ENCODE data around the gene CCNT1. TPM values are rescaled to one million over a fixed set of nuclear protein-coding genes. Genes with fewer than 3 reads are reported as not detected.
"Not testable (repeated sequence)": the region's sequence is repeated elsewhere in the genome, so short reads cannot be mapped to it uniquely, and the experiment has no call there.

The CCNT1 gene
- total and polyA plus RNA-seq, 4 donors, result 3.2 to 18.2 (median 10.4) TPM

- H3K27me3 ChIP-seq (ENCODE audit: control insufficient read depth in 4 of 4, insufficient read depth in 4 of 4, low read length in 3 of 4); H3K4me1 ChIP-seq (ENCODE audit: control insufficient read depth in 4 of 4, insufficient read depth in 4 of 4, low read length in 3 of 4); H3K9me3 ChIP-seq (ENCODE audit: control insufficient read depth in 4 of 4, low read length in 3 of 4); H3K27ac ChIP-seq (ENCODE audit: low read depth in 1 of 2, low read length in 2 of 2); DNase-seq (ENCODE audit: low spot score); H3K9ac ChIP-seq (ENCODE audit: low read depth in 1 of 2, low read length in 2 of 2); H3K4me3 ChIP-seq (ENCODE audit: low read depth in 1 of 3, low read length in 3 of 3): not testable (repeated sequence)
- peaks cover 0 to 12% (median 3%) of the 10 kb centered on the region in 4 donors for H3K36me3 ChIP-seq (ENCODE audit: control insufficient read depth in 4 of 4, insufficient read depth in 3 of 4, low read depth in 1 of 4, low read length in 3 of 4)
- 98% methylated on average over 8 of the region's 8 CpGs for WGBS
These were observed 71.2 kb downstream of the CCNT1 start for GRCh38 chr12:48645354-48645753.

GRCh38 chr12:48643011-48643410 is 73.5 kb downstream of the CCNT1 start:
- TF ChIP-seq HNF4A (conservative IDR thresholded peaks at IDR 0.05) (no peak), FOXA2 (IDR thresholded peaks at IDR 0.05) (no peak), GABPA (IDR thresholded peaks at IDR 0.05 in 1 of 2, conservative IDR thresholded peaks at IDR 0.05 in 1 of 2) (no peak), EGR1 (IDR thresholded peaks at IDR 0.05; ENCODE audit: low read depth in 2 of 2) (no peak), RAD21 (IDR thresholded peaks at IDR 0.05) (no peak), FOXA1 (IDR thresholded peaks at IDR 0.05) (no peak), ATF3 (IDR thresholded peaks at IDR 0.05) (no peak), JUND (IDR thresholded peaks at IDR 0.05) (no peak), CTCF (IDR thresholded peaks at IDR 0.05; ENCODE audit: low read depth, low read length, missing input control) (no peak), SP1 (IDR thresholded peaks at IDR 0.05) (no peak), MAX (IDR thresholded peaks at IDR 0.05) (no peak), REST (IDR thresholded peaks at IDR 0.05) (no peak), TAF1 (conservative IDR thresholded peaks at IDR 0.05) (no peak), YY1 (IDR thresholded peaks at IDR 0.05) (no peak), RXRA (IDR thresholded peaks at IDR 0.05) (no peak), HNF4G (IDR thresholded peaks at IDR 0.05) (no peak), ZBTB33 (IDR thresholded peaks at IDR 0.05) (no peak), NR2F2 (IDR thresholded peaks at IDR 0.05) (no peak)
- H3K4me3 ChIP-seq (ENCODE audit: low read depth in 1 of 3, low read length in 3 of 3), result no peak overlapping the region
- no peak overlapping the region for H3K9ac ChIP-seq (ENCODE audit: low read depth in 1 of 2, low read length in 2 of 2)
- DNase-seq (ENCODE audit: low spot score), result no peak
- H3K27ac ChIP-seq (ENCODE audit: low read depth in 1 of 2, low read length in 2 of 2), result no peak overlapping the region
- H3K27me3 ChIP-seq (ENCODE audit: control insufficient read depth in 4 of 4, insufficient read depth in 4 of 4, low read length in 3 of 4), result no peaks in the 10 kb centered on the region
- peaks cover 0 to 9% (median 3%) of the 10 kb centered on the region in 4 donors for H3K36me3 ChIP-seq (ENCODE audit: control insufficient read depth in 4 of 4, insufficient read depth in 3 of 4, low read depth in 1 of 4, low read length in 3 of 4)
- H3K4me1 ChIP-seq (ENCODE audit: control insufficient read depth in 4 of 4, insufficient read depth in 4 of 4, low read length in 3 of 4), result no peaks in the 10 kb centered on the region
- no peaks in the 10 kb centered on the region for H3K9me3 ChIP-seq (ENCODE audit: control insufficient read depth in 4 of 4, low read length in 3 of 4)
- 99% methylated on average over 2 of the region's 2 CpGs for WGBS

- not testable (repeated sequence) for H3K9ac ChIP-seq (ENCODE audit: low read depth in 1 of 2, low read length in 2 of 2); H3K36me3 ChIP-seq (ENCODE audit: control insufficient read depth in 4 of 4, insufficient read depth in 3 of 4, low read depth in 1 of 4, low read length in 3 of 4); H3K9me3 ChIP-seq (ENCODE audit: control insufficient read depth in 4 of 4, low read length in 3 of 4); H3K4me3 ChIP-seq (ENCODE audit: low read depth in 1 of 3, low read length in 3 of 3); H3K4me1 ChIP-seq (ENCODE audit: control insufficient read depth in 4 of 4, insufficient read depth in 4 of 4, low read length in 3 of 4); H3K27ac ChIP-seq (ENCODE audit: low read depth in 1 of 2, low read length in 2 of 2); DNase-seq (ENCODE audit: low spot score); H3K27me3 ChIP-seq (ENCODE audit: control insufficient read depth in 4 of 4, insufficient read depth in 4 of 4, low read length in 3 of 4)
- 96% methylated on average over 54 of the region's 54 CpGs for WGBS
These were observed 74.6 kb downstream of the CCNT1 start for GRCh38 chr12:48641752-48642555.
